ENCODE results near the gene CDYL. TPM values are rescaled to one million over a fixed set of nuclear protein-coding genes. Genes with fewer than 3 reads are reported as not detected.

The CDYL gene
- total and polyA plus RNA-seq, 8 donors: 3.4 to 15.3 (median 10.2) TPM

DNA sequence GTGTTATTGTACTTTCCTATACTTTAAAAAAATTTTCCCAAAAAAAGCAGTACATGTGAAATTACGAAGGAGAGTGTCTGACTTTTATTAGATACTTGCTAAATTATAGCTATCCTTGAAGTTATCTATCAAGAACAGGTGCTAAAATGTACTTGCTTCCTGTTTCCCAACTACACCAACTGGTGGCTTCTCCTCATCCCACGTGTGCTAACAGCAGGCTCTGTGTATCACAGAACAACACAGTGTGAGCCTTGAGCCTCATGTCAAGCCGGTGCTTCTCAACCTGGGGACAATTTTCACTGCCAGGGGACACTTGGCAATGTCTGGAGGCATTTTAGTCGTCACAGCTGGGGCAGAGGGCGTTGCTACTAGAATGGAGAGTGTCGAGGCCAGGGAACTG is 36.2 kb upstream of the CDYL start:
- intact Hi-C loops (cut with DNase I): no loop called here
- 55 to 63% methylated on average over 6 of the region's 6 CpGs for WGBS, 2 donors
- Histone ChIP-seq H3K27me3 (no peaks in the 10 kb centered on the region), H3K36me3 (no peaks in the 10 kb centered on the region), H3K9me3 (no peaks in the 10 kb centered on the region), H3K27ac (no peak overlapping the region), H3K4me1 (no peaks in the 10 kb centered on the region), H3K4me3 (no peak overlapping the region)
- no peak for DNase-seq
- ATAC-seq: no peak
- TF ChIP-seq, protein P1, sequence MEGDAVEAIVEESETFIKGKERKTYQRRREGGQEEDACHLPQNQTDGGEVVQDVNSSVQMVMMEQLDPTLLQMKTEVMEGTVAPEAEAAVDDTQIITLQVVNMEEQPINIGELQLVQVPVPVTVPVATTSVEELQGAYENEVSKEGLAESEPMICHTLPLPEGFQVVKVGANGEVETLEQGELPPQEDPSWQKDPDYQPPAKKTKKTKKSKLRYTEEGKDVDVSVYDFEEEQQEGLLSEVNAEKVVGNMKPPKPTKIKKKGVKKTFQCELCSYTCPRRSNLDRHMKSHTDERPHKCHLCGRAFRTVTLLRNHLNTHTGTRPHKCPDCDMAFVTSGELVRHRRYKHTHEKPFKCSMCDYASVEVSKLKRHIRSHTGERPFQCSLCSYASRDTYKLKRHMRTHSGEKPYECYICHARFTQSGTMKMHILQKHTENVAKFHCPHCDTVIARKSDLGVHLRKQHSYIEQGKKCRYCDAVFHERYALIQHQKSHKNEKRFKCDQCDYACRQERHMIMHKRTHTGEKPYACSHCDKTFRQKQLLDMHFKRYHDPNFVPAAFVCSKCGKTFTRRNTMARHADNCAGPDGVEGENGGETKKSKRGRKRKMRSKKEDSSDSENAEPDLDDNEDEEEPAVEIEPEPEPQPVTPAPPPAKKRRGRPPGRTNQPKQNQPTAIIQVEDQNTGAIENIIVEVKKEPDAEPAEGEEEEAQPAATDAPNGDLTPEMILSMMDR (IDR thresholded peaks at IDR 0.05): no peak
- no peak for FAIRE-seq

DNA sequence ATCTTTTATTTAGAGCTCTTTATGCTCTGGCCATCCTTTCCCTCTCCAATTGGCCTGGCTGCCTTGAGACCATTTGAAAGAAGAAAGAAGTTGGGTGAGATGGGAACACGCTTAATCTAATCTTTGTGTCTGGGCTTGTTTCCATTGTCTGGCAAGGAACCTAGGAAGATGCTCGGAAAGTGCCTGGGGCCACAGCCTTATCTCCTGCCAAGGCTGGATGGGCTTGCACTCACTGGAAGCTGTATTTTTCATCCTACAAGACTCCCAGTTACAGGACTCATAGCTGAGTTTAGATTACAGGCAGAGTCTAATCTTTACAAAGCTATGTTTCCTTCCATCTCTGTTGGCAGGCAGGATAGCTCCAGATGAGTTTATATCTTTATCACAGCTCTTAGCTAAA is 33.1 kb upstream of the CDYL start:
- Histone ChIP-seq H3K9me3 (no peaks in the 10 kb centered on the region), H3K36me3 (no peaks in the 10 kb centered on the region), H3K4me3 (no peak overlapping the region), H3K27me3 (no peaks in the 10 kb centered on the region), H3K4me1 (no peaks in the 10 kb centered on the region), H3K27ac (no peak overlapping the region)
- ATAC-seq: no peak
- 34 to 45% methylated on average over 2 of the region's 2 CpGs for WGBS, 2 donors
- TF ChIP-seq, protein P1 (IDR thresholded peaks at IDR 0.05): no peak
- DNase-seq: no peak
- no peak for FAIRE-seq
- intact Hi-C loops (cut with DNase I): no loop called here

DNA sequence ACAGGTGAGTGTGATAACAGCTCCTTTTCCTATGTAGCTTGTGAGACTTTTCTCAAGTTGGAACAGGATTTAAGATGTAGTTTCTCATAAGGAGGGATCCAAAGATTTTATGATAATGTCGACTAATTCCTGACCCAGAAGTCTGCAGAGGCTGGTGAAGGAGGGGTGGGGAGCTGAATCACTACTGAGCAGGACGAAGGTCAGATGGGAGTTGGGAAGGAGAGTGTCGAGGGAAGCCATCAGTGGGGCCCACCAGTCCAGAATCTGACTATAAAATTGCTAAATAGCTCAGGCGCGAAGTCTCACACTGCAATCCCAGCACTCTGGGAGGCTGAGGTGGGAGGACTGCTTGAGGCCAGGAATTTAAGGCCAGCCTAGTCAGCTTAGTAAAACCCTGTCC is 32.3 kb upstream of the CDYL start:
- Histone ChIP-seq H3K27ac (no peak overlapping the region), H3K9me3 (no peaks in the 10 kb centered on the region), H3K27me3 (no peaks in the 10 kb centered on the region), H3K36me3 (no peaks in the 10 kb centered on the region), H3K4me1 (no peaks in the 10 kb centered on the region), H3K4me3 (no peak overlapping the region)
- ATAC-seq: no peak
- DNase-seq: no peak
- FAIRE-seq: no peak
- WGBS, 2 donors: 79 to 81% methylated on average over 5 of the region's 5 CpGs
- TF ChIP-seq, protein P1 (IDR thresholded peaks at IDR 0.05): no peak
- intact Hi-C loops (cut with DNase I): no loop called here

- Histone ChIP-seq H3K4me3 (no peak overlapping the region), H3K27ac (no peak overlapping the region), H3K9me3 (no peaks in the 10 kb centered on the region), H3K4me1 (no peaks in the 10 kb centered on the region), H3K36me3 (no peaks in the 10 kb centered on the region), H3K27me3 (no peaks in the 10 kb centered on the region)
- intact Hi-C loops (cut with DNase I): no loop called here
- ATAC-seq (no peak), DNase-seq (no peak), FAIRE-seq (no peak)
- 82 to 86% methylated on average over 2 of the region's 2 CpGs for WGBS, 2 donors
- TF ChIP-seq, protein P1 (IDR thresholded peaks at IDR 0.05): no peak
Observed at GRCh38 chr6:4747588-4747987, 28.6 kb upstream of the CDYL start.

DNA sequence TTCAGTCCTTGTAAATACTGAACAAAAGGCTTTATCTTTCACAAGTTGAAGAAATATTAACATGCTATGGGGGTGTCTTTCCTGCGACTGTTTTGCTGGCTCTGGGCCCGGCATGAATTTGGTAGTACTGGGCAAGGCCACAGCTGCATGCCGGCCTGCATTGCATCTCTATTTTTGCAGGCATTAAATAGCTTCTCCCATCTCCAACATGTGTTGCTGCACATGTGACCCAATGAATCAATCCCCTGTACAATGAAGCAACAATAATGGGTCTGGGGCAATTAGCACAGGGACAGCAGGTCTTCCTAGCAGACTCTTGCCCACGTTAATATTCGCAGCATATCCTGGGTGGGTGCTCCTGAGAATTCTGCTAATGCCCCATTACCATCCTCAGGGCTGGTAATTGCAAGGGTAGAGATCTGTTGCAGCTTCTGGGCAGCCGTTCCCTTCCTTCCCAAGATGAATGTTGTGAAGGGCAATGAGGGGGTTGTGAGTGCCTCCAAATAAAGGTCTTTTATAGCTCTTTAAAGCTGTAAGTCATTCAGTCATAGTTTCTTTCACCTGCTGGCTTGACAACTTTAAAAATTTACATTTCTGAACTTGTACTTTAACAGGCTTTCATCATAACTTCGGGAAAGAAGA is 24.3 kb upstream of the CDYL start:
- no peak for ATAC-seq

More for the DNA sequence above, 24.3 kb upstream of the CDYL start:
- TF ChIP-seq, protein P1 (IDR thresholded peaks at IDR 0.05): no peak
- Histone ChIP-seq H3K4me3 (no peak overlapping the region), H3K27me3 (peaks cover 0 to 1% (median 0%) of the 10 kb centered on the region in 4 donors), H3K4me1 (no peaks in the 10 kb centered on the region), H3K36me3 (no peaks in the 10 kb centered on the region), H3K9me3 (no peaks in the 10 kb centered on the region), H3K27ac (no peak overlapping the region)
- FAIRE-seq: no peak
- DNase-seq: no peak
- intact Hi-C loops (cut with DNase I): no loop called here
- 45 to 52% methylated on average over 7 of the region's 7 CpGs for WGBS, 2 donors
